Naive thymus-derived CD4-positive, alpha-beta T cell (primary cell): Measurements from ENCODE around the gene PHF14. TPM values are rescaled to one million over a fixed set of nuclear protein-coding genes. Genes with fewer than 3 reads are reported as not detected.

Experiments used
- ATAC-seq: fragments of 150-1000 bp; cut with Tn5 transposase; 2 replicates; pipeline ENCODE4 v1.10.0; 2021; ENCODE audit warnings: mild to moderate bottlenecking, moderate library complexity
- CTCF ChIA-PET: fragments of 350-600 bp; sonication (Branson Sonifier 250); formaldehyde crosslinking; loops from one replicate; lab custom pipeline; 2021; ENCODE audit warnings: antibody characterized with exemption; lab: Charles Lee
- POLR2A ChIA-PET: fragments of 350-600 bp; sonication (Branson Sonifier 250); formaldehyde crosslinking; loops from one replicate; lab custom pipeline; 2021; ENCODE audit warnings: antibody characterized with exemption, inconsistent platforms; lab: Charles Lee
- DNase-seq, 9 donors: peaks; one replicate each; pipeline versions ENCODE4 v3.0.0 to v3.0.0-alpha.2; 2020 to 2022; ENCODE audit warnings: mixed read lengths in 1 of 9
- H3K27ac ChIP-seq: one replicate; pipeline ENCODE4 v1.7.0; 2013; ENCODE audit warnings: mild to moderate bottlenecking, low read depth, low read length, moderate library complexity
- H3K27me3 ChIP-seq, 2 donors: one replicate each; pipeline ENCODE4 v1.7.0; 2013; ENCODE audit warnings: low read length in 2 of 2, mild to moderate bottlenecking in 2 of 2, moderate library complexity in 2 of 2; ENCODE audit not compliant: control insufficient read depth in 2 of 2, insufficient read depth in 2 of 2
- H3K36me3 ChIP-seq, 3 experiments: 1 replicate in 2 of 3; 2 replicates in 1 of 3; pipeline ENCODE4 v1.7.0; 2013; ENCODE audit warnings: low read length in 3 of 3, mild to moderate bottlenecking in 3 of 3, moderate library complexity in 1 of 3; ENCODE audit not compliant: insufficient read depth in 3 of 3, control insufficient read depth in 2 of 3
- H3K4me1 ChIP-seq, 2 donors: one replicate each; pipeline ENCODE4 v1.7.0; 2013; ENCODE audit warnings: low read length in 2 of 2, mild to moderate bottlenecking in 2 of 2, moderate library complexity in 1 of 2; ENCODE audit not compliant: control insufficient read depth in 2 of 2, insufficient read depth in 2 of 2
- H3K4me3 ChIP-seq: 2 replicates; pipeline ENCODE4 v1.7.0; 2013; ENCODE audit warnings: mild to moderate bottlenecking, low read length
- H3K9me3 ChIP-seq, 3 experiments: 1 replicate in 2 of 3; 2 replicates in 1 of 3; pipeline ENCODE4 v1.7.0; 2013; ENCODE audit warnings: low read length in 3 of 3; ENCODE audit not compliant: control insufficient read depth in 2 of 3
- H3K27ac Mint-ChIP-seq, 9 donors: one replicate each; pipeline ENCODE4 v1.8.0; 2020 to 2022; ENCODE audit warnings: mixed read lengths in 9 of 9, mild to moderate bottlenecking in 8 of 9, moderate library complexity in 5 of 9, inconsistent platforms in 2 of 9
- H3K27me3 Mint-ChIP-seq, 5 donors: one replicate each; pipeline ENCODE4 v1.8.0; 2021 to 2022; ENCODE audit warnings: mixed read lengths in 5 of 5, mild to moderate bottlenecking in 1 of 5
- H3K36me3 Mint-ChIP-seq, 5 donors: one replicate each; pipeline ENCODE4 v1.8.0; 2020 to 2022; ENCODE audit warnings: mixed read lengths in 5 of 5, mild to moderate bottlenecking in 3 of 5, inconsistent platforms in 1 of 5
- H3K4me1 Mint-ChIP-seq, 7 donors: one replicate each; pipeline ENCODE4 v1.8.0; 2020 to 2022; ENCODE audit warnings: mixed read lengths in 7 of 7, mild to moderate bottlenecking in 3 of 7, inconsistent platforms in 1 of 7
- H3K4me3 Mint-ChIP-seq, 10 donors: one replicate each; pipeline ENCODE4 v1.8.0; 2020 to 2022; ENCODE audit warnings: mild to moderate bottlenecking in 10 of 10, mixed read lengths in 10 of 10, moderate library complexity in 6 of 10, inconsistent platforms in 2 of 10
- H3K9me3 Mint-ChIP-seq, 11 donors: one replicate each; pipeline ENCODE4 v1.8.0; 2020 to 2022; ENCODE audit warnings: mixed read lengths in 11 of 11, mild to moderate bottlenecking in 4 of 11, inconsistent platforms in 1 of 11, moderate library complexity in 1 of 11
- intact Hi-C, 2 donors: fragments of 100-400 bp; cut with micrococcal nuclease; formaldehyde crosslinking; loops; one replicate each; pipeline ENCODE4 v1.15.1; 2023
- polyA plus RNA-seq, 2 donors: library from polyadenylated mRNA; unstranded; fragments of 300-500 nt; fragmentation: Illumina TruSeq; gene quantifications; one replicate each; pipeline ENCODE4 v1.2.3, GENCODE V29; 2021
- total RNA-seq, 6 experiments: library from RNA in 5 of 6; stranded (reverse) in 5 of 6; gene quantifications; 1 replicate in 5 of 6; 2 replicates in 1 of 6; pipeline ENCODE4 v1.2.3 and lab custom pipeline; 2021 to 2026

Gene PHF14
- total and polyA plus RNA-seq, 7 experiments from 2014 or later, result 9.6 to 41.3 (median 31.2) TPM

DNA sequence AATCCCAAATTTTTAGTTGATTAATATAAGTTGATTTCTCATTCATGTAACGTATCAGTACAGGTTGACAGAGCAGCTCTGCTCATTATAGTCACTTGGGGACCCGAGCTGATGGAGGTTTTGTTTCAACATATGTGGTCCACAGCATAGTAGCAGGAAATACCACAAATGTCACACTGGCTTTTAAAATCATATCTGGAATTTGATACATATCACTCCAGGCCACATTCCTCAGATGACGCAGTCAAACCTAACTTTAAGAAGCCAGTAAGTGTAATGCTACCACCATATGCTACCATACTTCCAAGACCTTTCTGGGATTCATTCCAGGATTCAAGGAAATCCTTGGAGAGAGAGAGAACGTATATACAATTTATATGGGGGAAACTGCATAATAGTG lies 156.3 kb downstream of the PHF14 start:
- Histone ChIP-seq H3K9me3 (no peaks in the 10 kb centered on the region), H3K4me1 (peaks cover 0 to 4% of the 10 kb centered on the region in 2 donors), H3K4me3 (no peak overlapping the region), H3K27ac (no peak overlapping the region), H3K27me3 (no peaks in the 10 kb centered on the region), H3K36me3 (peaks cover 0 to 5% (median 0%) of the 10 kb centered on the region in 3 experiments)
- H3K27me3 Mint-ChIP-seq, result no peaks in the 10 kb centered on the region
- POLR2A ChIA-PET, result no interaction called here
- peaks cover 4 to 52% (median 32%) of the 10 kb centered on the region in 5 donors for H3K36me3 Mint-ChIP-seq
- CTCF ChIA-PET, result no interaction called here
- no peak overlapping the region for H3K27ac Mint-ChIP-seq
- H3K4me1 Mint-ChIP-seq, result peaks cover 19 to 35% (median 27%) of the 10 kb centered on the region in 7 donors
- no peak for DNase-seq
- H3K4me3 Mint-ChIP-seq, result no peak overlapping the region
- no peak for ATAC-seq
- intact Hi-C loops, result no loop called here
- H3K9me3 Mint-ChIP-seq, result no peaks in the 10 kb centered on the region

DNA sequence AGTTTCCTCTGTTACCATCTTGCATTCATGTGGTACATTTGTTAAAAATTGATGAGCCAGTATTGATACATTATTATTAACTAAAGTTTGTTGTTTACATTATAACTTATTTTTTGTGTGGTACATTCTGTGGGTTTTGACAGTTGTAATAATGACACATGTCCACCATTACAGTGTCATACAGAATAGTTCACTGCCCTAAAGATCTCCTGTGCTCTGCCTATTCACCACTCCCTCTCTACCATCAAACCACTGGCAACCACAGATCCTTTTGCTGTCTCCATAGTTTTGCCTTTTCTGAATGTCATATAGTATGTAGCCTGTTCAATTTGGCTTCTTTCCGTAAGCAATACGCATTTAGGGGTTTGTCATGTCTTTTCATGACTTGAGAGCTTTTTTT lies 156.9 kb downstream of the PHF14 start:
- ATAC-seq, result no peak
- ChIA-PET CTCF (no interaction called here), POLR2A (no interaction called here)
- no peak for DNase-seq
- peak overlapping the region in 1 of 9 donors; percentile 1 for H3K27ac Mint-ChIP-seq
- Histone ChIP-seq H3K9me3 (no peaks in the 10 kb centered on the region), H3K4me1 (peaks cover 0 to 4% of the 10 kb centered on the region in 2 donors), H3K4me3 (no peak overlapping the region), H3K27me3 (no peaks in the 10 kb centered on the region), H3K27ac (no peak overlapping the region), H3K36me3 (peaks cover 0 to 5% (median 0%) of the 10 kb centered on the region in 3 experiments)
- no peaks in the 10 kb centered on the region for H3K9me3 Mint-ChIP-seq
- H3K4me1 Mint-ChIP-seq, result peaks cover 19 to 32% (median 27%) of the 10 kb centered on the region in 7 donors
- H3K27me3 Mint-ChIP-seq, result no peaks in the 10 kb centered on the region
- intact Hi-C loops, result no loop called here
- peaks cover 4 to 51% (median 35%) of the 10 kb centered on the region in 5 donors for H3K36me3 Mint-ChIP-seq
- H3K4me3 Mint-ChIP-seq, result no peak overlapping the region

DNA sequence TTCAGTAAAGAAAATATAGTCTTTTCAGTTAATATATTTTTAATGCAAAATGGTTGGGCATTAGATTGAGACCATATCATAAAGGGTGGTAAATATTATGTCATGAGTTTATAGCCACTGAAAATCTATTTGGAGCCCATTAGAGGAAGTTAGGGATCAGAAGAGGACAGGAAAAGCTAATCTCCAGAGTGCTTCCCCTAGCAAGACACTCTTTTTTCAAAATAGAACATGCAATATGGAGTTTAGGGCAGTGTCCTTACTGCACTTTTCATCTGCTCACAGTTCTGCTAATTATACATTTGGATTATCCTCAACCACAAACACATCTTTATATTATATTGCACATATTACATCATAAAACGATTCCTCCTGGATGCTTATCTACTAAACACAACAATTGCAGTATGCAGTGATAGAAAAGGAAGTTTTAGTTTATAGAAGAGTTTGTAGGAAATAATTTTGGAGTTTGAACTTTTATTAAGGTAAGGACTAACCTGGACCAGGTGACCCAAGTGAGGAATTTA lies 159.8 kb downstream of the PHF14 start:
- POLR2A ChIA-PET, result no interaction called here
- peaks cover 3 to 6% (median 4%) of the 10 kb centered on the region in 7 donors for H3K4me1 Mint-ChIP-seq
- Histone ChIP-seq H3K9me3 (no peaks in the 10 kb centered on the region), H3K27me3 (no peaks in the 10 kb centered on the region), H3K4me1 (no peaks in the 10 kb centered on the region), H3K36me3 (peaks cover 0 to 5% (median 0%) of the 10 kb centered on the region in 3 experiments), H3K27ac (no peak overlapping the region), H3K4me3 (no peak overlapping the region)
- DNase-seq (no peak), ATAC-seq (no peak)
- H3K4me3 Mint-ChIP-seq, result no peak overlapping the region
- CTCF ChIA-PET, result no interaction called here
- H3K27ac Mint-ChIP-seq, result no peak overlapping the region
- H3K36me3 Mint-ChIP-seq, result peaks cover 4 to 37% (median 29%) of the 10 kb centered on the region in 5 donors
- H3K27me3 Mint-ChIP-seq, result no peaks in the 10 kb centered on the region
- no peaks in the 10 kb centered on the region for H3K9me3 Mint-ChIP-seq
- intact Hi-C loops, result no loop called here

DNA sequence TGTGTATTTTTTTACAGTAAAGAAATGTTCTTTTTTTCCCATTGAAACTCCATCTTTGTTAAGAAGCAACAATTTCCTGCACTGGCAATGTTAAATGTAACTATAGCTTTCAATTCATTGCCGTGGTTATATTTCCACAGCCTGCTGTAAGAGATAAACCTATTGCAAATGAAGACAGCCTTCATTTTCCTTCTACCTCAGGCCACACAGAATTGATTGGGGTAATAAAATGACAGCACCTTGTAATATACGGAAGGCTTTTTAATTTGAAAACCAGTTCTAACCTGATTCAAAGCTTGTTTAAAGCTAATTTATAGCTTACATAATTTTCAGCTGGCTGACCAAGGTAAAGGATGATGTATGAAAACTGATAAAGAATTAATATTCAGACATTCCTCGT lies 161.9 kb downstream of the PHF14 start:
- intact Hi-C loops, result no loop called here
- Histone ChIP-seq H3K36me3 (peaks cover 0 to 5% (median 0%) of the 10 kb centered on the region in 3 experiments), H3K4me3 (no peak overlapping the region), H3K27ac (no peak overlapping the region), H3K9me3 (no peaks in the 10 kb centered on the region), H3K4me1 (no peaks in the 10 kb centered on the region), H3K27me3 (no peaks in the 10 kb centered on the region)
- Mint-ChIP-seq H3K27me3 (no peaks in the 10 kb centered on the region), H3K4me1 (peaks cover 0 to 3% (median 0%) of the 10 kb centered on the region in 7 donors), H3K4me3 (no peak overlapping the region), H3K36me3 (peaks cover 4 to 33% (median 18%) of the 10 kb centered on the region in 5 donors), H3K9me3 (no peaks in the 10 kb centered on the region), H3K27ac (no peak overlapping the region)
- CTCF ChIA-PET, result interaction anchor here (0.6 kb wide), 1 partner anchor 129 kb away, joined by 3 read pairs; no protein-coding TSS in a partner anchor
- ATAC-seq (no peak), DNase-seq (no peak)
- POLR2A ChIA-PET, result no interaction called here

DNA sequence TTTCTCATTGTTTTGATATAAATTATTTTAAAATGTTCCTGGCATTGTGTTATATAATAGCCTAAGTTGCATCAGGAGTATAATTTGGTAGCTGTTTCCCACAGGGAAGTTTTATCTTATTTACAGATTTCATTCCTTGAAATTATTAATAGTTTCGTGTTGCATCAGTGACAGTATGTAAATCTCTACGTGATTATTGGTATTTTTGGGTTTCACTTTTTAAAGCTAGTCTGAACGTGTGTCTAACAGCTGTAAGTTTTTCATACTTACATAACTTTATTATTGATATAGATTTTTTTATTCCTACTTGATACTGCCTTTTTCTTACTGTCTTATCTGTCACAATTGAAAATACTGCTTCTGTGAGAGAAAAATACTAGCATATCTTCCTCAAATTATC lies 167.9 kb downstream of the PHF14 start:
- peaks cover 0 to 20% (median 3%) of the 10 kb centered on the region in 5 donors for H3K36me3 Mint-ChIP-seq
- CTCF ChIA-PET, result no interaction called here
- H3K27me3 Mint-ChIP-seq, result no peaks in the 10 kb centered on the region
- no peaks in the 10 kb centered on the region for H3K9me3 Mint-ChIP-seq
- POLR2A ChIA-PET, result no interaction called here
- no peaks in the 10 kb centered on the region for H3K27me3 ChIP-seq
- H3K4me3 Mint-ChIP-seq, result no peak overlapping the region
- DNase-seq, result no peak
- no peak overlapping the region for H3K27ac Mint-ChIP-seq
- no peak for ATAC-seq
- H3K27ac ChIP-seq, result no peak overlapping the region
- H3K36me3 ChIP-seq, result no peaks in the 10 kb centered on the region
- no peaks in the 10 kb centered on the region for H3K4me1 ChIP-seq
- H3K9me3 ChIP-seq, result no peaks in the 10 kb centered on the region
- H3K4me3 ChIP-seq, result no peak overlapping the region
- intact Hi-C loops, result no loop called here
- no peaks in the 10 kb centered on the region for H3K4me1 Mint-ChIP-seq

DNA sequence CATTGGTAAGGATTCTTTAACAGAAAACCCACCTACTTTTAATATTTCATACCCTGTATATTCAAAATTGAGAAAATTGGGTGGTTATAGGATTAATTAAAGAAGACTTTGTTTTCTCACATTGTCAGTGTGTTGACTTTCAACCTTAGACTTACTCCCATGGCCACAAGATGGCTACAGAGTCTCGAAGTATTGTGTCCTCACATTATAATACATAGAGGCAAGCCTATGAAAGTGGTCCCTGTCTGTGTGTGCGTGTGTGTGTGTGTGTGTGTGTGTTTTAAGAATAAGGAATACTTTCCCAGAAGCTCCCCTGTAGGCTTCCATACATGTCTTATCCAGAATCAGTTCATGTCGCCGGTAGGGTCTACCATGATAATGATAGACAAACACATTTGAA lies 180.0 kb downstream of the PHF14 start:
- no peak overlapping the region for H3K27ac ChIP-seq
- no peak for DNase-seq
- no peaks in the 10 kb centered on the region for H3K9me3 ChIP-seq
- no peaks in the 10 kb centered on the region for H3K36me3 ChIP-seq
- no peak for ATAC-seq
- H3K4me3 ChIP-seq, result no peak overlapping the region
- H3K4me3 Mint-ChIP-seq, result no peak overlapping the region
- H3K4me1 Mint-ChIP-seq, result peaks cover 0 to 7% (median 0%) of the 10 kb centered on the region in 7 donors
- H3K27me3 Mint-ChIP-seq, result no peaks in the 10 kb centered on the region
- H3K9me3 Mint-ChIP-seq, result peaks cover 0 to 2% (median 0%) of the 10 kb centered on the region in 11 donors
- ChIA-PET CTCF (no interaction called here), POLR2A (no interaction called here)
- no peak overlapping the region for H3K27ac Mint-ChIP-seq
- intact Hi-C loops, result no loop called here
- peaks cover 2 to 23% (median 6%) of the 10 kb centered on the region in 5 donors for H3K36me3 Mint-ChIP-seq
- H3K4me1 ChIP-seq, result no peaks in the 10 kb centered on the region
- H3K27me3 ChIP-seq, result no peaks in the 10 kb centered on the region

DNA sequence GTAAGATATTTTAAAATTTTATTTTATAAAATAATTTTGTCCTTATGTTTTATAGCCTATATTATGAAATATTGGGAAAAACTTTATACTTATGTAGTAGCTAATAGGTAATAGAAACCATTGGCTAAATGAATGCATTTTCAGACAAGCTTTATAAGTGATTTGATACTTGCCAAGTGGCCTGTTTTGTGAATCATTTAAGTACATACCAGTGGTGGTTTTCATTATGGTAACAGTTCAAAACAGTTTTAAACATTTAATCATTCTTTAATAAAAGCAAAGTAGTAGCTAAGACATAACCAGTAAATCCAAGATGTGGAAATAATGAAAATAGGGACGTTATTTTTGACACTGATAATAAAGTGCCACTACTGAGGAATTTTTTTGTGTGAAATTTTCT lies 182.2 kb downstream of the PHF14 start:
- DNase-seq, result no peak
- Histone ChIP-seq H3K9me3 (no peaks in the 10 kb centered on the region), H3K4me1 (no peaks in the 10 kb centered on the region), H3K4me3 (no peak overlapping the region), H3K27ac (no peak overlapping the region), H3K27me3 (no peaks in the 10 kb centered on the region), H3K36me3 (no peaks in the 10 kb centered on the region)
- ChIA-PET POLR2A (no interaction called here), CTCF (no interaction called here)
- H3K9me3 Mint-ChIP-seq, result peaks cover 0 to 2% (median 0%) of the 10 kb centered on the region in 11 donors
- no peak for ATAC-seq
- peaks cover 0 to 7% (median 0%) of the 10 kb centered on the region in 7 donors for H3K4me1 Mint-ChIP-seq
- peaks cover 0 to 23% (median 7%) of the 10 kb centered on the region in 5 donors for H3K36me3 Mint-ChIP-seq
- no peak overlapping the region for H3K4me3 Mint-ChIP-seq
- intact Hi-C loops, result no loop called here
- no peaks in the 10 kb centered on the region for H3K27me3 Mint-ChIP-seq
- H3K27ac Mint-ChIP-seq, result no peak overlapping the region
